ENCODE measurements around the gene KLHL13.

The KLHL13 gene

DNA sequence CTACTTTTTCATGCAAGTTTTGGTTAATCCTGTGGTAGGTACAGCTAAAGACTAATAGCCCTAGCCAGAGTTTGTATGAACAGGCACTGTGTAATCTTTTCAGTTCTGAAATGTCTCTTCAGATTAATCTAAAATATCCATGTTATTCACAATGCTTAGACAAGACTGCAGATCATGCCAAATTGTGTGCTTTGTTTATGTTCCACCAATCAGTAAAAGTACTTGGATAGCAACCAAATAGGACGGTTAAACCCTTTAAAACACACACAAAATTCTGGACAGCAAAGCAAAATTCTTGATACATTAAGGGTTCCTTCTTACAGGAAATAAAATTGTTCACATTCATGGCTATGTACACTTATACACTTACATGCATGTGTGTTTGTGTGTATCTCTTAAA is 139.1 kb downstream of the KLHL13 start:
- POLR2A ChIA-PET = no interaction called here
- TF ChIP-seq HDGF (IDR thresholded peaks at IDR 0.05; ENCODE audit: borderline replicate concordance) (no peak), SUZ12 (IDR thresholded peaks at IDR 0.05) (no peak), FOXM1 (IDR thresholded peaks at IDR 0.05; ENCODE audit: borderline replicate concordance) (no peak), CTBP1 (IDR thresholded peaks at IDR 0.05; ENCODE audit: borderline replicate concordance) (no peak), ELF4 (IDR thresholded peaks at IDR 0.05) (no peak), TARDBP (IDR thresholded peaks at IDR 0.05) (no peak), SP1 (IDR thresholded peaks at IDR 0.05) (no peak), FOXA1 (IDR thresholded peaks at IDR 0.05) (no peak), BHLHE40 (IDR thresholded peaks at IDR 0.05; ENCODE audit: borderline replicate concordance) (no peak), ARNT (IDR thresholded peaks at IDR 0.05) (no peak), L3MBTL2 (conservative IDR thresholded peaks at IDR 0.05) (no peak), NFRKB (IDR thresholded peaks at IDR 0.05) (no peak), ZNF384 (IDR thresholded peaks at IDR 0.05) (no peak), LEF1 (IDR thresholded peaks at IDR 0.05; ENCODE audit: borderline replicate concordance) (no peak), FOXK2 (IDR thresholded peaks at IDR 0.05) (no peak)
- TF ChIP-seq, protein P1, sequence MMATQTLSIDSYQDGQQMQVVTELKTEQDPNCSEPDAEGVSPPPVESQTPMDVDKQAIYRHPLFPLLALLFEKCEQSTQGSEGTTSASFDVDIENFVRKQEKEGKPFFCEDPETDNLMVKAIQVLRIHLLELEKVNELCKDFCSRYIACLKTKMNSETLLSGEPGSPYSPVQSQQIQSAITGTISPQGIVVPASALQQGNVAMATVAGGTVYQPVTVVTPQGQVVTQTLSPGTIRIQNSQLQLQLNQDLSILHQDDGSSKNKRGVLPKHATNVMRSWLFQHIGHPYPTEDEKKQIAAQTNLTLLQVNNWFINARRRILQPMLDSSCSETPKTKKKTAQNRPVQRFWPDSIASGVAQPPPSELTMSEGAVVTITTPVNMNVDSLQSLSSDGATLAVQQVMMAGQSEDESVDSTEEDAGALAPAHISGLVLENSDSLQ (IDR thresholded peaks at IDR 0.05) = no peak

DNA sequence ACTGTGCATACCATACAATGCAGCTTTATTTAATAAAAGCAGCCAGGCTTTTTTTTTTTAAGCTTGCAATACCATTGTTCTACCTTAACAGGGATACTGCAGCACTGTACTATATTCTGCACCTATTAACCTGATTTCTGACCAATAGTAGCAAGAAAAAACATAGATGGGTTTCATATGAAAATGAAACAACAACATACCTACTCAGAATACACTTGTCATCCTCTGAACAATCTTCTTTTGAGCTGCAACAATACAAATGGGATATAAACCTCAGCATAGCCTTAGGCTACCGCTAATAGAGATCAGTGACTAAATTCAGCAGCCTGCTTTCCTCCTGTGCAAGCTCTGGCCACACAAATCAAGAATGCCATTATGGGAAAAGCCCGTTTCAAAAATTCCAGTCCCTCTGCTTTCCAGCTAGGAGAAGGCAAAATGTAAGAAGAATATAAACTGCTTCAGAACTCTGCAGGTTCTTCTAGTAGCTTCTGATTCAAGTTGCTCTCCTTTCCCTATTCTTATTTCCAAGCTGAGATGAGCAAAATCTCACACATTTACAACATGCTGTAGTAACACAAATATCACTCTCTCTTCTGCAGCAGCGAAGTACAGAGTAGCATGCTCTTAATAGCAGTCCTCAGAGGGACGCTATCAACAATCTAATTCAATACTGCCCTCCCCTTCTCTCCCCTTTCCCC is 143.4 kb downstream of the KLHL13 start:
- TF ChIP-seq FOXK2 (IDR thresholded peaks at IDR 0.05) (no peak), ARNT (IDR thresholded peaks at IDR 0.05) (no peak), ELF4 (IDR thresholded peaks at IDR 0.05) (no peak), BHLHE40 (IDR thresholded peaks at IDR 0.05; ENCODE audit: borderline replicate concordance) (no peak), TARDBP (IDR thresholded peaks at IDR 0.05) (no peak), L3MBTL2 (conservative IDR thresholded peaks at IDR 0.05) (no peak), HDGF (IDR thresholded peaks at IDR 0.05; ENCODE audit: borderline replicate concordance) (no peak), NFRKB (IDR thresholded peaks at IDR 0.05) (no peak), FOXA1 (IDR thresholded peaks at IDR 0.05) (no peak), SP1 (IDR thresholded peaks at IDR 0.05) (no peak), FOXM1 (IDR thresholded peaks at IDR 0.05; ENCODE audit: borderline replicate concordance) (no peak), SUZ12 (IDR thresholded peaks at IDR 0.05) (no peak), LEF1 (IDR thresholded peaks at IDR 0.05; ENCODE audit: borderline replicate concordance) (no peak), ZNF384 (IDR thresholded peaks at IDR 0.05) (no peak), CTBP1 (IDR thresholded peaks at IDR 0.05; ENCODE audit: borderline replicate concordance) (no peak)
- TF ChIP-seq, protein P1 (IDR thresholded peaks at IDR 0.05) = no peak
- ChIA-PET POLR2A (no interaction called here), CTCF (interaction anchor here (0.6 to 1.3 kb wide), 3 partner anchors 11 to 281 kb away, joined by 3 to 4 read pairs (median 3); no protein-coding TSS in a partner anchor)
- DNase-seq (ENCODE audit: extremely low spot score) = no peak

More for the DNA sequence above, 139.1 kb downstream of the KLHL13 start:
- CTCF ChIA-PET = no interaction called here
- DNase-seq (ENCODE audit: extremely low spot score) = no peak

DNA sequence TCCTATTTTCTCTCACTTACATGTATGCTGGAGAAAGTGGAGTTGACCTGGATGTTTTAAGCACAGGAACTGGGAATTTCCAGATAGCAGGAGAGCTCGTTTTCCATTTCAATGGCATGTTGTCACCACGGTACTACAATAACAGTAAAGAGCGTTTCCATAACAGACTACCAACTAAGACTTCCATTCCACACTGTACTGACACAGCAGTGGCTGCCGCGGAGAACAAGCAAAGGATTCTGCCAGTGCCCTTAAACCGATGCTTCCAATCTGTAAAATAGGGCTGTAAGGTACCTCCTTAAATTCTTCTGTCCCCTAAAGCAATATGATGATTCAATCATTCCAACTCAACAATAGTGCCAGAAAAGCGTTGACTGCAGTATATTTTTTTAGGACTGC is 143.9 kb downstream of the KLHL13 start:
- no peak for TF ChIP-seq FOXM1 (IDR thresholded peaks at IDR 0.05; ENCODE audit: borderline replicate concordance)
- no peak for TF ChIP-seq SP1 (IDR thresholded peaks at IDR 0.05)
- no peak for TF ChIP-seq SUZ12 (IDR thresholded peaks at IDR 0.05)
- no peak for TF ChIP-seq ELF4 (IDR thresholded peaks at IDR 0.05)
- CTCF ChIA-PET = interaction anchor here (0.6 to 1.3 kb wide), 3 partner anchors 12 to 282 kb away, joined by 3 to 4 read pairs (median 3); no protein-coding TSS in a partner anchor
- DNase-seq (ENCODE audit: extremely low spot score) = peak; percentile 8
- POLR2A ChIA-PET = no interaction called here

GRCh38 chrX:117969782-117970181 is 146.8 kb downstream of the KLHL13 start:
- ChIA-PET CTCF (no interaction called here), POLR2A (no interaction called here)

DNA sequence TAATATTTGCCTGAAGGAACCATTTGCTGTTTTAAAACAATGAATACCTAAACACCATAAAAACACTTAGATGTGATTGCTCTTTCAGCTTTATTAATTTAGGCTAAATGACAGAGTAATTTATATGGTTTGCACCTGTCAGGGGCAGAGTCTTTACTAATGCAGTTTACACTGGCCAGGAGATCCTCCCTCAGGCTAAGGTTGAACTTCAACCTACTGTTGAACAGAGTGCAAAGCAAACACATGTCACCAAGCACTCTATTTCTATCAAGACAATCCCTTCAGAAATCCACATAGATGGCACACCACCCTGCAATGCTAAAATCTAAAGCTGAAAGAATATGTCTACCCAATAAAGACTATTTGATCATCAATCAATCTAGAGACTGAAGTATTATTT is 147.3 kb downstream of the KLHL13 start:
- DNase-seq (ENCODE audit: extremely low spot score) = no peak
- ChIA-PET POLR2A (no interaction called here), CTCF (no interaction called here)
- TF ChIP-seq TARDBP (IDR thresholded peaks at IDR 0.05) (no peak), BHLHE40 (IDR thresholded peaks at IDR 0.05; ENCODE audit: borderline replicate concordance) (no peak), LEF1 (IDR thresholded peaks at IDR 0.05; ENCODE audit: borderline replicate concordance) (no peak)

More at GRCh38 chrX:117969782-117970181, 146.8 kb downstream of the KLHL13 start:
- TF ChIP-seq FOXM1 (IDR thresholded peaks at IDR 0.05; ENCODE audit: borderline replicate concordance) (no peak), L3MBTL2 (conservative IDR thresholded peaks at IDR 0.05) (no peak), LEF1 (IDR thresholded peaks at IDR 0.05; ENCODE audit: borderline replicate concordance) (no peak), CTBP1 (IDR thresholded peaks at IDR 0.05; ENCODE audit: borderline replicate concordance) (no peak), TARDBP (IDR thresholded peaks at IDR 0.05) (no peak), FOXA1 (IDR thresholded peaks at IDR 0.05) (no peak), HDGF (IDR thresholded peaks at IDR 0.05; ENCODE audit: borderline replicate concordance) (no peak), ZNF384 (IDR thresholded peaks at IDR 0.05) (no peak), SP1 (IDR thresholded peaks at IDR 0.05) (no peak), NFRKB (IDR thresholded peaks at IDR 0.05) (no peak), SUZ12 (IDR thresholded peaks at IDR 0.05) (no peak)
- no peak for DNase-seq (ENCODE audit: extremely low spot score)

DNA sequence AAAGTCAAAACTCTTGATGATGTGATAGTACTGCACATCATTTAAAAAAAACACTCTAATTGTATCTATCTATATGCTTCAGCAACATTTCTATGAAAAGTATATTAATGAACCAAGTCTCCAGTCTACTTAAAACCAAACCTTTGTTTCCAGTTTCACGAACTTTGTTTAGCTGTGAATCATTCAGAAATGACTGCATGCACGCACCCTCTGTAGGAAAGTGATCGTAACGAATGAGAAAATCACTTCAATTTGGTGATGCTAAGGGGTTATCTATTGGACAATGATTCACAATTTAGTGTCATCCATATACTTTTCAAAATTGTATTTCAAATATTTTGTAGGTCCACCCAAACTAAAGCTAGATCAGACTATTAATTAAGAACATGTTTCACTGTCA is 157.6 kb downstream of the KLHL13 start:
- ChIA-PET CTCF (no interaction called here), POLR2A (no interaction called here)
- no peak for TF ChIP-seq HDGF (IDR thresholded peaks at IDR 0.05; ENCODE audit: borderline replicate concordance)
- TF ChIP-seq ZNF384 (IDR thresholded peaks at IDR 0.05) = no peak
- TF ChIP-seq TARDBP (IDR thresholded peaks at IDR 0.05) = no peak
- no peak for TF ChIP-seq FOXK2 (IDR thresholded peaks at IDR 0.05)
- no peak for TF ChIP-seq ARNT (IDR thresholded peaks at IDR 0.05)
- TF ChIP-seq SP1 (IDR thresholded peaks at IDR 0.05) = no peak
- no peak for TF ChIP-seq CTBP1 (IDR thresholded peaks at IDR 0.05; ENCODE audit: borderline replicate concordance)
- TF ChIP-seq ELF4 (IDR thresholded peaks at IDR 0.05) = no peak
- no peak for TF ChIP-seq SUZ12 (IDR thresholded peaks at IDR 0.05)
- no peak for TF ChIP-seq FOXM1 (IDR thresholded peaks at IDR 0.05; ENCODE audit: borderline replicate concordance)
- no peak for TF ChIP-seq NFRKB (IDR thresholded peaks at IDR 0.05)
- TF ChIP-seq, protein P1 (IDR thresholded peaks at IDR 0.05) = no peak
- TF ChIP-seq BHLHE40 (IDR thresholded peaks at IDR 0.05; ENCODE audit: borderline replicate concordance) = no peak
- no peak for TF ChIP-seq L3MBTL2 (conservative IDR thresholded peaks at IDR 0.05)
- TF ChIP-seq LEF1 (IDR thresholded peaks at IDR 0.05; ENCODE audit: borderline replicate concordance) = no peak
- no peak for TF ChIP-seq FOXA1 (IDR thresholded peaks at IDR 0.05)

More for the DNA sequence above, 157.6 kb downstream of the KLHL13 start:
- no peak for DNase-seq (ENCODE audit: extremely low spot score)

Measured in HEK293T (cell line).